SK-N-MC (cell line): Measurements from ENCODE around the gene TMEM132D.
"Not testable (repeated sequence)": the region's sequence is repeated elsewhere in the genome, so short reads cannot be mapped to it uniquely, and the experiment has no call there.

Experiments
- DNase-seq: peaks from one replicate; pipeline ENCODE4 v3.0.0-alpha.2; 2011; ENCODE audit warnings: low read depth, low spot score
- H3K27ac ChIP-seq: fragments of 200-600 bp; sonication (generic); 2 replicates; pipeline ENCODE4 v1.5.1; 2016; ENCODE audit warnings: mixed run types
- H3K36me3 ChIP-seq: fragments of 200-600 bp; sonication (generic); 2 replicates; pipeline ENCODE4 v1.6.1; 2017; ENCODE audit warnings: antibody characterized with exemption, low read length, mixed read lengths; ENCODE audit not compliant: insufficient read depth
- H3K4me3 ChIP-seq: fragments of 200-600 bp; sonication (generic); 2 replicates; pipeline ENCODE4 v1.5.1; 2016
- H3K9ac ChIP-seq: fragments of 200-600 bp; sonication (generic); 2 replicates; pipeline ENCODE4 v1.8.0; 2017; ENCODE audit warnings: mixed run types, mixed read lengths; ENCODE audit not compliant: insufficient read length
- H3K9me3 ChIP-seq: fragments of 200-600 bp; sonication (generic); 2 replicates; pipeline ENCODE4 v1.6.1; 2017; ENCODE audit warnings: low read depth, mild to moderate bottlenecking, antibody characterized with exemption, low read length, moderate library complexity, mixed read lengths
- EZH2 ChIP-seq: fragments of 200-600 bp; sonication (generic); IDR thresholded peaks from one replicate; pipeline ENCODE4 v1.6.1; 2017; ENCODE audit warnings: antibody characterized with exemption
- FOXP2 ChIP-seq: optimal IDR thresholded peaks from 2 replicates; pipeline ENCODE3; 2011; ENCODE audit warnings: mild to moderate bottlenecking, moderate library complexity; ENCODE audit not compliant: insufficient read depth; ENCODE audit errors: extremely low read length, control extremely low read depth
- POLR2AphosphoS5 ChIP-seq: IDR thresholded peaks from 2 replicates; pipeline ENCODE4 v1.6.1; 2012; ENCODE audit warnings: mild to moderate bottlenecking, low read depth, low read length, borderline replicate concordance

TMEM132D gene

GRCh38 chr12:129909051-129910020, 5.5 kb upstream of the TMEM132D start:
- no peak for DNase-seq

GRCh38 chr12:129903092-129903945, 506 bp downstream of the TMEM132D start:
- TF ChIP-seq FOXP2 (no peak), POLR2AphosphoS5 (no peak), EZH2 (no peak)

More at GRCh38 chr12:129909051-129910020, 5.5 kb upstream of the TMEM132D start:
- Histone ChIP-seq H3K27ac (no peak overlapping the region), H3K9me3 (no peaks in the 10 kb centered on the region), H3K4me3 (no peak overlapping the region), H3K9ac (no peak overlapping the region), H3K36me3 (no peaks in the 10 kb centered on the region)
- no peak for TF ChIP-seq EZH2
- TF ChIP-seq POLR2AphosphoS5, result no peak
- TF ChIP-seq FOXP2, result no peak

DNA sequence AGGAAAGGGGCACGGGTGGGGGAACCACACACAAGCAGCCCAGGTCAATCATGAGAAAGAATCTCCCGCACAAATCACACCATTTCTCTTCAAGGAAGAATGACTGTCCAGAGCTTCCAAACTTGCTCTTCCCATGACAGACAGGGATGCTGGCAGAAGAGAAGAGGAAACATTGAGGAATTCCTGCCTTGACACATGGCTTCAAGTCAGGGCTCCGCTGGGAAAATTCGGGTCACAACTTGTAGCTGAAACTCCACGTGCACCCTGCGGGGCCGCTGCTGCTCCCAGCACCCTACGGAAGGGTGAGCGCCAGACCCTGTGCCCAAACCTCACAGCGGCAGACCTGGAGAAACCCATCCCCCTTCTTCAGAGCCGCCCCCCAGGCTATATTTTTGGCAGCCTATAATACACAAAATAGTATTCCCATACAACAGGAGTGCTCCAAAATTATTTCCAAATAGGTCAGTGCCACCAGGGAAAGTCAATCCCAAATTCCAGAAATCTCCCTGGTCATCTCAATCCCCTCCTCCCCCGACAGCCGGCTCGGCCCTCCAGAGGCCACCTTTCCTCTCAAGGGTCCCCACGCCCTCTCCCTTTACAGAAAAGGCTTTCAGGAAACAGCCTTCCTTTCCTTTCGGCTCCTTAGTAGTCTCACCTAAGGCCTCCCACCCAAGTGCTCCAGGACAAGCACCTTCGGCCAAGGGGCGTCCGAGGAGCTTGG, 1.3 kb downstream of the TMEM132D start:
- no peak overlapping the region for H3K27ac ChIP-seq
- no peak overlapping the region for H3K4me3 ChIP-seq
- H3K9me3 ChIP-seq, result no peaks in the 10 kb centered on the region
- TF ChIP-seq POLR2AphosphoS5, result no peak
- no peak for TF ChIP-seq FOXP2
- TF ChIP-seq EZH2, result no peak
- no peaks in the 10 kb centered on the region for H3K36me3 ChIP-seq
- H3K9ac ChIP-seq, result no peak overlapping the region
- DNase-seq, result no peak

More at GRCh38 chr12:129903092-129903945, 506 bp downstream of the TMEM132D start:
- DNase-seq, result no peak
- no peak overlapping the region for H3K27ac ChIP-seq
- no peak overlapping the region for H3K4me3 ChIP-seq
- no peaks in the 10 kb centered on the region for H3K36me3 ChIP-seq
- no peaks in the 10 kb centered on the region for H3K9me3 ChIP-seq
- H3K9ac ChIP-seq, result no peak overlapping the region

DNA sequence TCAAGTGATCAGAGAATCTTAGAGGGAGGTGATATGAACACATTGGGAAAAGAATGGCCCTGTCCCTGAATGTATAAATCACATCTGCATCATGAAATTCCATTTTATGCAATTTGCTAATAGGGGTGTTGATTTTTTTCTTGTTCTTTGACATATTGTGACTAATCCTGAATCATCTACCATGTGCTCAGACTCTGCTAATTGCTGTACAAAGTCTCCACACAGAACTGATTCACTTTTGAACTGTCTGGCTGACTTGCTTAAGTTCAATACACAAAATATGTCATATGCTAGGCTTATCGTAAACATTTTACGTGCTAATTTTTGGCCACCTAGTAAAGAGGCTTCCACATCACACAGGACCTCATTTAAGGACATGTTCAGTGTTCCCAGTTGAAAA, 2.6 kb downstream of the TMEM132D start:
- no peaks in the 10 kb centered on the region for H3K36me3 ChIP-seq
- H3K27ac ChIP-seq, result no peak overlapping the region
- H3K9me3 ChIP-seq, result no peaks in the 10 kb centered on the region
- H3K4me3 ChIP-seq, result no peak overlapping the region
- no peak for TF ChIP-seq POLR2AphosphoS5
- no peak for TF ChIP-seq FOXP2
- no peak for TF ChIP-seq EZH2
- DNase-seq, result no peak
- no peak overlapping the region for H3K9ac ChIP-seq

- Histone ChIP-seq H3K9ac (no peak overlapping the region), H3K36me3 (no peaks in the 10 kb centered on the region), H3K9me3 (no peaks in the 10 kb centered on the region), H3K27ac (no peak overlapping the region), H3K4me3 (no peak overlapping the region)
- TF ChIP-seq EZH2 (no peak), POLR2AphosphoS5 (no peak), FOXP2 (no peak)
- DNase-seq, result no peak
Measured at GRCh38 chr12:129900306-129900705, 3.5 kb downstream of the TMEM132D start.

DNA sequence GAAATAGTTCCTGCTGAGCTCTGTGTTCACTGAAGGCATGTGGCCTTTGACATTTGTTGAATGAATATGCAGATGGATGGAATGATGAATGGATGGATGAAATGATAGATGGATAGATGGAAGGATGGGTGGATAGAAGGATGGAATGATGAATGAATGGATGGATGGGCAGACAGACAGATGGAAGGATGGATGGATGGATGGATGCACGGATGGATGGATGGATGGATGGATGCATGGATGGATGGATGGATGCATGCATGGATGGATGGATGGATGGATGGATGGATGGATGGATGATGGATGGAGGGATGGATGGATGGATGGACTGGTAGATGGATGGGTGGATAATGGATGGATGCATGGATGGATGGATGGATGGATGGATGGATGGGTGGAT, 4.8 kb downstream of the TMEM132D start:
- DNase-seq, H3K27ac ChIP-seq, H3K9me3 ChIP-seq, H3K4me3 ChIP-seq, H3K9ac ChIP-seq, H3K36me3 ChIP-seq: not testable (repeated sequence)

- no peak overlapping the region for H3K27ac ChIP-seq
Measured at GRCh38 chr12:129893691-129894090, 10.1 kb downstream of the TMEM132D start.

DNA sequence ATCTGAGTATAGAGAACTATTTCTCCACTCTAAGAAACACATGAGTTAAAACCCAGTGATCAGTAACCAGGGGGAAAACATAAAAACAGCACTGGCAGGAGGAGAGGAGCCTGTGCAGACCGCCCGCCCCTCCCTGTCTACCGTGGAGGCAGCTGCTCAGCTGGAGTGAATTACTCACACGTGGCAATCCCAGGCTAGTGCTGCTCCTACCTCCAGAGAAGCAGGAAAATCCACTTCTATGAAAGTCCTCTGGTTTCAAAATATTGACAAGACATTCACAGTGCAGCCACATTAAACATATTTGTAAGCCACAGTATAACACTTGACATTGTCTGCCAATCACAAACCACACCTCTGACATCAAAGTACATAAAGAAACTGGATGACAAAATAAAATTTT, 16.7 kb downstream of the TMEM132D start:
- H3K27ac ChIP-seq, result no peak overlapping the region
- DNase-seq, result no peak
- no peaks in the 10 kb centered on the region for H3K9me3 ChIP-seq
- TF ChIP-seq EZH2 (no peak), POLR2AphosphoS5 (no peak), FOXP2 (no peak)
- H3K36me3 ChIP-seq, result no peaks in the 10 kb centered on the region
- H3K9ac ChIP-seq, result no peak overlapping the region
- no peak overlapping the region for H3K4me3 ChIP-seq

More at GRCh38 chr12:129893691-129894090, 10.1 kb downstream of the TMEM132D start:
- H3K36me3 ChIP-seq, result no peaks in the 10 kb centered on the region
- H3K9me3 ChIP-seq, result no peaks in the 10 kb centered on the region
- no peak for DNase-seq
- TF ChIP-seq POLR2AphosphoS5, result no peak
- TF ChIP-seq FOXP2, result no peak
- TF ChIP-seq EZH2, result no peak
- H3K4me3 ChIP-seq, result no peak overlapping the region
- no peak overlapping the region for H3K9ac ChIP-seq
